Measurements from ENCODE around the gene TNK1. TPM values are rescaled to one million over a fixed set of nuclear protein-coding genes. Genes with fewer than 3 reads are reported as not detected.
A peak's percentile ranks its signal among the peaks of the same experiment; 100 is the strongest.
"Not testable (repeated sequence)": the region's sequence is repeated elsewhere in the genome, so short reads cannot be mapped to it uniquely, and the experiment has no call there.

Gene TNK1
- total RNA-seq, 1 experiment from 2014 or later: not detected

GRCh38 chr17:7355053-7355452, 25.8 kb upstream of the TNK1 start, which contains the start of gene TMEM95:
Gene TMEM95 (plus strand): TSS chr17:7355156. CDS start chr17:7355205, 49 bp downstream.
- no peak for DNase-seq (ENCODE audit: low read depth)

GRCh38 chr17:7355573-7355972, 25.3 kb upstream of the TNK1 start:
- DNase-seq (ENCODE audit: low read depth): no peak

- peak; percentile 51 for DNase-seq (ENCODE audit: low read depth)
Measured at GRCh38 chr17:7356072-7356549, 24.8 kb upstream of the TNK1 start.

GRCh38 chr17:7356756-7357155, 24.1 kb upstream of the TNK1 start:
- DNase-seq (ENCODE audit: low read depth): no peak

- DNase-seq (ENCODE audit: low read depth): no peak
Measured at GRCh38 chr17:7357381-7357780, 23.5 kb upstream of the TNK1 start.

- no peak for DNase-seq (ENCODE audit: low read depth)
Measured at GRCh38 chr17:7361906-7362305, 19.0 kb upstream of the TNK1 start.

GRCh38 chr17:7363311-7363710, 17.6 kb upstream of the TNK1 start:
- DNase-seq (ENCODE audit: low read depth): no peak

GRCh38 chr17:7365963-7366362, 14.9 kb upstream of the TNK1 start:
- not testable (repeated sequence) for DNase-seq (ENCODE audit: low read depth)

GRCh38 chr17:7367083-7367482, 13.8 kb upstream of the TNK1 start:
- no peak for DNase-seq (ENCODE audit: low read depth)

GRCh38 chr17:7367918-7368598, 12.8 kb upstream of the TNK1 start:
- DNase-seq (ENCODE audit: low read depth): no peak

- not testable (repeated sequence) for DNase-seq (ENCODE audit: low read depth)
Measured at GRCh38 chr17:7368599-7368994, 12.3 kb upstream of the TNK1 start.

GRCh38 chr17:7369825-7370224, 11.1 kb upstream of the TNK1 start:
- DNase-seq (ENCODE audit: low read depth): no peak

GRCh38 chr17:7370853-7371252, 10.0 kb upstream of the TNK1 start:
- no peak for DNase-seq (ENCODE audit: low read depth)

GRCh38 chr17:7374353-7374752, 6.5 kb upstream of the TNK1 start:
- DNase-seq (ENCODE audit: low read depth): peak; percentile 39

- no peak for DNase-seq (ENCODE audit: low read depth)
Measured at GRCh38 chr17:7379134-7379533, 1.8 kb upstream of the TNK1 start.

- no peak for DNase-seq (ENCODE audit: low read depth)
Measured at GRCh38 chr17:7380321-7380720, 568 bp upstream of the TNK1 start.

GRCh38 chr17:7382901-7383300, 2.0 kb downstream of the TNK1 start:
- no peak for DNase-seq (ENCODE audit: low read depth)

- DNase-seq (ENCODE audit: low read depth): no peak
Measured at GRCh38 chr17:7383371-7383741, 2.5 kb downstream of the TNK1 start.

- no peak for DNase-seq (ENCODE audit: low read depth)
Measured at GRCh38 chr17:7383742-7384488, 3.0 kb downstream of the TNK1 start.

GRCh38 chr17:7384489-7385081, 3.7 kb downstream of the TNK1 start:
- DNase-seq (ENCODE audit: low read depth): no peak

- DNase-seq (ENCODE audit: low read depth): no peak
Measured at GRCh38 chr17:7388856-7389255, 8.0 kb downstream of the TNK1 start.
